Suprapubic skin (tissue), 4 donors: ENCODE results near the gene LEF1.

Experiments used
- CTCF ChIP-seq, 2 donors: fragments of 200-600 bp in 1 of 2; fragments of 450-650 bp in 1 of 2; sonication (generic) in 1 of 2; IDR thresholded peaks; one replicate each; pipeline ENCODE4 v1.5.1; 2016 to 2019; ENCODE audit warnings: antibody characterized with exemption in 2 of 2, mild to moderate bottlenecking in 1 of 2, moderate library complexity in 1 of 2
- POLR2A ChIP-seq, 2 donors: fragments of 450-650 bp; IDR thresholded peaks; one replicate each; pipeline ENCODE4 v1.6.1; 2017; ENCODE audit warnings: antibody characterized with exemption in 2 of 2, mild to moderate bottlenecking in 2 of 2, moderate library complexity in 2 of 2
- POLR2AphosphoS5 ChIP-seq, 3 donors: sonication (generic); formaldehyde crosslinking; IDR thresholded peaks; one replicate each; pipeline ENCODE4 v1.6.1; 2017; ENCODE audit warnings: antibody characterized with exemption in 3 of 3

DNA sequence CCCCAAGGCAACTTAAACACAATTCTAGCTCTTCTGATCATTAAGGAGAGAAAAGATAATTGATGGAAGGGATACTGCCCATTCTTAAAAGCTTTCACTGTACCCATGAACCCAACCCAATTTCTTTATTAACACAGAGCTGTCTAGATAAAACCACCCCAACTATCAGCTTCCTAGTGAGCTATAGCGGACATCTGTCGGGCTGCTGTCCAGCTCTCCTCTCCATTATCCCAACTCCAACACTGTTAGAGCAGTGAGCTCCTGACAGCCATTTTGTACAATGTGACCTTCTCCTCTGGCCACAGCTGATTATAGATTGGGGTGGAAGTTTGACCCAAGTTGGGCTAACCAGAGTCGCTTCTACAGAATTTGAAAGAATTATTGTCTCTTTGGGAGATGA is 112.9 kb downstream of the LEF1 start:
- TF ChIP-seq CTCF (IDR thresholded peaks at IDR 0.05): no peak
- no peak for TF ChIP-seq POLR2AphosphoS5 (IDR thresholded peaks at IDR 0.05)
- no peak for TF ChIP-seq POLR2A (IDR thresholded peaks at IDR 0.05)
